Mammary epithelial cell (primary cell): Measurements from ENCODE around the gene FBXO42.

Source experiments
- EZH2 ChIP-seq: IDR thresholded peaks from 2 replicates; pipeline ENCODE4 v1.6.1; 2012; ENCODE audit warnings: low read length, inconsistent platforms, borderline replicate concordance
- TF ChIP-seq, protein P1 (sequence below), 2 donors: IDR thresholded peaks in 1 of 2; conservative IDR thresholded peaks in 1 of 2; 2 replicates each; pipeline ENCODE4 v1.5.1; 2011 to 2012; ENCODE audit warnings: inconsistent platforms in 2 of 2, low read length in 2 of 2, mild to moderate bottlenecking in 2 of 2, control low read depth in 1 of 2, low read depth in 1 of 2; ENCODE audit not compliant: insufficient read depth in 1 of 2; ENCODE audit errors: extremely low read depth in 1 of 2

GRCh38 chr1:16237343-16237830 is 114.9 kb downstream of the FBXO42 start:
- TF ChIP-seq, protein P1, sequence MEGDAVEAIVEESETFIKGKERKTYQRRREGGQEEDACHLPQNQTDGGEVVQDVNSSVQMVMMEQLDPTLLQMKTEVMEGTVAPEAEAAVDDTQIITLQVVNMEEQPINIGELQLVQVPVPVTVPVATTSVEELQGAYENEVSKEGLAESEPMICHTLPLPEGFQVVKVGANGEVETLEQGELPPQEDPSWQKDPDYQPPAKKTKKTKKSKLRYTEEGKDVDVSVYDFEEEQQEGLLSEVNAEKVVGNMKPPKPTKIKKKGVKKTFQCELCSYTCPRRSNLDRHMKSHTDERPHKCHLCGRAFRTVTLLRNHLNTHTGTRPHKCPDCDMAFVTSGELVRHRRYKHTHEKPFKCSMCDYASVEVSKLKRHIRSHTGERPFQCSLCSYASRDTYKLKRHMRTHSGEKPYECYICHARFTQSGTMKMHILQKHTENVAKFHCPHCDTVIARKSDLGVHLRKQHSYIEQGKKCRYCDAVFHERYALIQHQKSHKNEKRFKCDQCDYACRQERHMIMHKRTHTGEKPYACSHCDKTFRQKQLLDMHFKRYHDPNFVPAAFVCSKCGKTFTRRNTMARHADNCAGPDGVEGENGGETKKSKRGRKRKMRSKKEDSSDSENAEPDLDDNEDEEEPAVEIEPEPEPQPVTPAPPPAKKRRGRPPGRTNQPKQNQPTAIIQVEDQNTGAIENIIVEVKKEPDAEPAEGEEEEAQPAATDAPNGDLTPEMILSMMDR (conservative IDR thresholded peaks at IDR 0.05 in 1 of 2, IDR thresholded peaks at IDR 0.05 in 1 of 2; ENCODE audit: extremely low read depth in 1 of 2, insufficient read depth in 1 of 2, low read depth in 1 of 2, low read length in 2 of 2): no peak
- TF ChIP-seq EZH2: no peak
